Activated effector memory CD4-positive, alpha-beta T cell treated with Interleukin-2 at 50 U/mL for 16 hours (primary cell): Measurements from ENCODE around the gene DCST2.
"Not testable (repeated sequence)": the region's sequence is repeated elsewhere in the genome, so short reads cannot be mapped to it uniquely, and the experiment has no call there.

Source experiments
- DNase-seq: peaks from one replicate; pipeline ENCODE4 v3.0.0-alpha.2; 2020

The DCST2 gene

DNA sequence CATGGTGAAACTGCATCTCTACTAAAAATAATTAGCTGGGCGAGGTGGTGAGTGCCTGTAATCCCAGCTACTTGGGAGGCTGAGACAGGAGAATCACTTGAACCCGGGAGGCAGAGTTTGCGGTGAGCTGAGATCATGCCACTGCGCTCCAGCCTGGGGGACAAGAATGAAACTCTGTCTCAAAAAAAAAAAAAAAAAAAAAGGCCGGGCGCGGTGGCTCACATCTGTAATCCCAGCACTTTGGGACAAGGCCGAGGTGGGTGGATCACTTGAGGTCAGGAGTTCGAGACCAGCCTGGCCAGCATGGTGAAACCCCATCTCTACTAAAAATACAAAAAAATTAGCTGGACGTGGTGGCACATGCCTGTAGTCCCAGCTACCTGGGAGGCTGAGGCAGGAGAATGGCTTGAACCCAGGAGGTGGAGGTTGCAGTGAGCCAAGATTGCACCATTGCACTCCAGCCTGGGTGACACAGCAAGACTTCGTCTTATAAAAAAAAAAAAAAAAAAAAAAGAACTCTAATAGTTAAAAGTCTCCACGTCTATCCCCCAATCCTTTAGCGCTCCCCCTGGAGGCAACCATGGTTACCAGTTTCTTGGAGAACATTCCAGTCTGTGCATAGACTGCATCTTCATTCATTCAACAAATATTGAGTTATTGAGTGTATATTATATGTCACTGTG, 38.1 kb downstream of the DCST2 start:
- not testable (repeated sequence) for DNase-seq

DNA sequence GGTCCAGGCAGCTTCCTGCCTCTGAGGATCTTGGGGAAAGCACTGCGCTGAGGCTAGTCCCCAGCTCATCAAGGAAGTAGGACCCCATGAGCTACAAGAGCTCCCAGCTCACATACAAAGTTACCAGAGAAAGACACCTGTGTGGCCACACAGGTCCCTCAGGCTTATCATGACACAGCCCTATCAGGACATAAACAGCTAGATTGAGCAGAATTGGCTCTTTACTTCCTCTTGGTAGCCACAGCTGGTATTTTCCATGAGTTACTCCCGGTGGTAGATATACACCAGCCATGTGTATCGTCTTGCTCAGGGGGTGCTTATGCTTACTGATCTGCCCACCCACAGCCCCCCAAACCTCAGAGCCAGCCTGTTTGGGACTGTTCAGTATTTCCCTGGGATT, 39.0 kb downstream of the DCST2 start:
- DNase-seq, result no peak

DNA sequence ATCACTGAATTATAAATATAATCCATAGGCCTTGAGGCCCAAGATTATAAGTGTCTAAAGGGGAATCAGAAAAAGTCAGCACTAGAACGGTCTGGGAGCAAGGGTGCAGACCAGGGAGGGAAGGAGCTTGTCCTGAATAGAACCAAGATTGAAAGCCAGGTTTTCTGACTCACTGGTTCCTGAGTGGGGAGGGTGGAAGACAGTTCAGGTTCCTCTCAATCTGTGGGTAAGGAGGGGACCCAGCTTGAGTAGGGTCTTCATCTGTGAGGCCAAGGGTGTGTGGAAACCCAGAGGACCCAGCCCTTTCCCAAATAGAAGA, 39.4 kb downstream of the DCST2 start:
- no peak for DNase-seq

DNA sequence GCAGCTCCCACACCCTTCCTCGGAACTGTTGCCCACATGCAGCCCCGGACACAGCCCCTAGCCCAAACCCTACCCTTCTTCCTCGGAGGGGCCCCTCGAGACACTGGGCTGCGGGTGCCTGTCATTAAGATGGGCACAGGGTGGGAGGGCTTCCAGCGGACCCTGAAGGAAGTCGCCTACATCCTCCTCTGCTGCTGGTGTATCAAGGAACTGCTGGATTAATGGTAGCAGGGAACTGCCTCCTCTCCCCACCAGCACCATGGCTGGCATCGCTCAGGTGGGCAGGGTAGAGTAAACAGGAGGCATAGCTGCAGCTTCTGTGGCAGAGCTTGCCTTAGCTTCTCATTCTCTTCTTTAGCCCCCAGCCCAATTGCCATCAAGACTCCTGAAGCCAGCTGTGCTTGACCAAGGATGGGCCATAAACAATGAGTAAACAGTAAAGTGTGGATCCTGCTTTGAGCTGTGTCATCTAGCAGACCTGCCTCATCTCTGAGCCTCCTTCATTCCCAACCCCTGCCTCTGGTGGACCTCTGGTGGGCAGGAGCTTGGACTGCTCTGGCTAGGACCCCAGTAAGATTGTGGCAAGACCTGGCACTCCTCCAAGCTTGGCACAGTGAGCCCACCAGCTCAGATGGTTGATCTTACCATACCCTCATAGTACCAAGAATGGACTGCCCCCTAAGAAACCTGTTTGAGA, 39.9 kb downstream of the DCST2 start, which contains the start of gene LENEP:
Gene LENEP, plus strand, starts transcription at position 15 of the 697 bp plus-strand sequence. Its CDS starts 22 bp downstream, at position 37.
- no peak for DNase-seq

DNA sequence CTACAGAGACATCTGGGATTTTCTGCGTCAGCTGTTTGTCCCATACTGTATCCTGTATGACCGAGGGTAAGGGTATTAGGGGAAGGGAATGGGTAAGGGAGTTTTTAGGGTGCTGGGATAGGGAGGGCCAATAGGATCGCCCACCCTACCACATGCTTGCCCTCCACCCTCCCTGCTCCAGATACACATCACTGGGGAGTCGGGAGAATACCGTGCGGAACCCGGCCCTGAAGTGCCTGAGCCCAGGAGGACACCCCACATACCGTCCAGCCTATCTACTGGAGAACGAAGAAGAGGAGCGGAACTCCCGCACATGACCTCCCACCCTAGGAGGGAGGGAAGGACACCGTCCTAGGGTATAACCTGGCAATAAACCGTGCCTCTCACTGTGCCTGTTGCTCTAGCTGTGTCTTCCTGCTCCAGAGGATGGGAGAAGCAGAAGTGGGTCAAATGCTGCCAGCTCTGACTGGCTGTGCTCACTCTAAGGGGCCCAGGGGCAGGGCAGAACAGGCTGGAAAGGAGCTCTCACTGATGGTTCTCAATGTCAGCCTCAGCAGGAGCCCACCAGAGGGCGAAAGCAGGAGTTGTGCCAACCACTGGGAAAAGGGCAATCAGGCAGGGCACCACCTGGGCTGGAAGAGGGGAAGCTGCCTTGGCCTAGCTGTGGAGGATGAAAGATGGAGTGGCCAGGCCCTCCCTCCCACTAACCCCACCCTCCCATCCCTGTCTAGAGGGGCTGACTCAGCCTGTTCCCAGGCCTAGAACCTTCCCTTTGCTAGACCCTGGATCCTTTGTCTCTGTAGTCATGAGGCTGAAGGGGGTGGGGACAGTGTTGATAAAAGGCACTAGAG, 40.6 kb downstream of the DCST2 start:
- DNase-seq, result no peak

DNA sequence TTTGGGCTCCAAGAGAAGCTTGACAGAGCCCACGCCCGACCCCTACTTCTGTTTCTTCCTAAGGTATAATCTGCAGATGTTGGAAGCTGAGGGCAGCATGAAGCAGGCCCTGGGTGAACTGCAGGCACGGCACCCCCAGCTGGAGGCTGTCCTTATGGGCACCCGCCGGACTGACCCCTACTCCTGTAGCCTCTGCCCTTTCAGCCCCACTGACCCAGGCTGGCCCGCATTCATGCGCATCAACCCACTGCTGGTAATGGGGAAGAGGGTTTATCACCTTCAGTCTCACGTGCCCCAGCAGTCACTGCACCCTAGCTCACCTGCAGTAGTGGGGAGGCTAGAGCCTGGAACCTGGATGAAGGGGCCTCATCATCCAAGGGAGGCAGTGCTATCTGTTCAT, 43.3 kb downstream of the DCST2 start:
- no peak for DNase-seq

DNA sequence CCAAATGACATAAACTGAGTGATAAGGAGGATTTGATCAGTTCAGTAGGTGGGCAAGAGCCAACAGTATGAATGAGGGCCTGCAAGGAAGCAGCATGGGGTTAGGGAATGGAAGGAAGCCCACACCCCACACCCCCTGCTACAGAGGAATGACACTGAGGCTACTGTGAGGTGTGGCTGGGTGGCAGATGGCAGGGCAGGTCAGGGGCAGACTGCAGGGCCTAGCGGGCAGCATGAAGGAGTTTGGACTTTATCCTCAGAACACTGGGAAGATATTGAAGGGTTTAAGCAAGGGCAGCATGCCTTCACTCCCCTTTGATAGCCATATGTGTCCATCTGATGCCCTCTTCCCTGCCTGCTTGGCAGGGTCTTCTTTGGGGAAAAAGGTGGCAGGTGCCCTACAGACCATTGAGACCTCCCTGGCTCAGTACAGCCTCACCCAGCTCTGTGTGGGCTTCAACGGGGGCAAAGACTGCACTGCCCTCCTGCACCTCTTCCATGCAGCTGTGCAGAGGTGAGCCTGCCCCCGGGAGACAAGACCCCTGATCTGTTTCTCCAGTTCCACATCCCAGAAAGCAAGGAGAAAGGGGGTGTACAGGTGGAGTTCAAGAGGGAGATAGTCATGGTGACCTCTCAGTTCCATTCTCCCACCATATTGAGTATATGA, 44.3 kb downstream of the DCST2 start:
- no peak for DNase-seq

DNA sequence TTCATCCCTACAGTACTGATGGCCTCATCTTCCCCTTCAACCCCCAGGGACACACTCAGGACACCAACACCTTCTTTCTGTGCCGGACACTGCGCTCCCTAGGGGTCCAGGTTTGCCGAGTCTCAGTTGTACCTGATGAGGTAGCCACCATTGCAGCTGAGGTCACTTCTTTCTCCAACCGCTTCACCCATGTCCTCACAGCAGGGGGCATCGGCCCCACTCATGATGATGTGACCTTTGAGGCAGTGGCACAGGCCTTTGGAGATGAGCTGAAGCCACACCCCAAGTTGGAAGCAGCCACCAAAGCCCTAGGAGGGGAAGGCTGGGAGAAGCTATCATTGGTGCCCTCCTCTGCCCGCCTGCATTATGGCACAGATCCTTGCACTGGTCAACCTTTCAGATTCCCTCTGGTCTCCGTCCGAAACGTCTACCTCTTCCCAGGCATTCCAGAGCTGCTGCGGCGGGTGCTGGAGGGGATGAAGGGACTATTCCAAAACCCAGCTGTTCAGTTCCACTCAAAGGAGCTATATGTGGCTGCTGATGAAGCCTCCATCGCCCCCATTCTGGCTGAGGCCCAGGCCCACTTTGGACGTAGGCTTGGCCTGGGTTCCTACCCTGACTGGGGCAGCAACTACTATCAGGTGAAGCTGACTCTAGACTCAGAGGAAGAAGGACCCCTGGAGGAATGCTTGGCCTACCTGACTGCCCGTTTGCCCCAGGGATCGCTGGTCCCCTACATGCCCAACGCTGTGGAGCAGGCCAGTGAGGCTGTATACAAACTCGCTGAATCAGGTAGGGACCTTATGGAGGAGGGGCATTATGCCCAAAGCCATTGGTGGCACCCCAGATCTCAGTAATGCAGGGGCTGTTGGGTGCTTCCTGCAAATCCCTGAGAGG, 45.3 kb downstream of the DCST2 start:
- no peak for DNase-seq

DNA sequence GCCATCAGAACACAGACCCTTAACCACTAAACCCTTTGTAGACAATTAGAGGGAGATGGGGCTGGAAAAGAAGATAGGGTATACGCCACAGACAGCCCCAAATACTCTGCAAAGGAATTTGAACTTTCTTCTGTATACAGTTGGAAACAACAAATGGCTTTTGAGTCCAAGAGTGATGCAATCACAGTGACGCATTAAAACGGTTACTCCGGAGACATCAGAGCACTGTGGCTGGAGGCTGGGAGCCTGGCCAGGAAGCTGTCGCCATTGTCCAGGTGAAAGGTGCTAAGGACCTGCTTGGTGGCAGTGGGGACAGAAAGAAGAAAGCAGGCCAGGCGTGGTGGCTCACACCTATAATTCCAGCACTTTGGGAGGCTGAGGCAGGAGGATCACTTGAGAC, 46.3 kb downstream of the DCST2 start:
- DNase-seq, result no peak

DNA sequence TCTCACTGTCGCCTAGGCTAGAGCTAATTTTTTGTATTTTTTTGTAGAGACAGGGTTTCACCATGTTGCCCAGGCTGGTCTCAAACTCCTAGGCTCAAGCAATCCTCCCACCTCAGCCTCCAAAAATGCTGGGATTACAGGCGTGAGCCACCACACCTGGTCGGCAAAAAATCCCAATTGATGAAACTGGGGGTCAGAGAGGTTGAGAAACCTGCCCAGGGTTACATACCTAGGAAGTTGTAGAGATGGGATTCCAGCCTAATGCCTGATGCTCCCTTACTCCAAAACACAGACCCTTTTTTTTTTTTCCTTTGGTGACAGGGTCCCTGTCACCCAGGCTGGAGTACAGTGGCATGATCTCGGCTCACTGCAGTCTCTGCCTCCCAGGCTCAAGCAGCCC, 46.8 kb downstream of the DCST2 start:
- not testable (repeated sequence) for DNase-seq

DNA sequence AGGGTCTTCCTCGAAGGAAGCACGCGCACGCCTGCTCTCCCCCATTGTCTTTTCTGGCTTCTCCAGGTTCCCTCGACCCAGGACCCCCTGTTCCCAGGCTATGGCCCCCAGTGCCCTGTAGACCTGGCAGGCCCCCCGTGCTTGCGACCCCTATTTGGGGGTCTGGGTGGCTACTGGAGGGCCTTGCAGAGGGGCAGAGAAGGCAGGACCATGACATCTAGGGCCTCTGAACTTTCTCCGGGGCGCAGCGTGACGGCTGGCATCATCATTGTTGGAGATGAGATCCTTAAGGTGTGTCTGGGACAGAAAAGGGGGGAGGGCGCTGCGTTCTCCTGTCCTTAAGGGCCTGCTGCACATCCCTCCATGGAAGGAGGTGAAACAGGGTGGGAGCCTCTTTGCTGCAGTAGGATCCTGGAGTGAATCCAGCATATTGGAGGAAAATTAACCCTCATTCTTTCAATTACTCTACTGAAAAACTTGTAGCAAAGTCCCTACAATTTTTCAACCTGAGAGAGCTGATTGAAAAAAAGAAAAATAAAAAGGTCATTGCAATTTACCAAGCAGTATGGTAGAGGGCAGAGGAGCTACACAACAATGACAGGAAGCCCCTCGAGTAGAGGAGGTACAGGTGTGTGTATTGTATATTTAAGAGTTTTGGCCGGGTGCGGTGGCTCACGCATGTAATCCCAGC, 49.7 kb downstream of the DCST2 start:
- DNase-seq, result no peak

DNA sequence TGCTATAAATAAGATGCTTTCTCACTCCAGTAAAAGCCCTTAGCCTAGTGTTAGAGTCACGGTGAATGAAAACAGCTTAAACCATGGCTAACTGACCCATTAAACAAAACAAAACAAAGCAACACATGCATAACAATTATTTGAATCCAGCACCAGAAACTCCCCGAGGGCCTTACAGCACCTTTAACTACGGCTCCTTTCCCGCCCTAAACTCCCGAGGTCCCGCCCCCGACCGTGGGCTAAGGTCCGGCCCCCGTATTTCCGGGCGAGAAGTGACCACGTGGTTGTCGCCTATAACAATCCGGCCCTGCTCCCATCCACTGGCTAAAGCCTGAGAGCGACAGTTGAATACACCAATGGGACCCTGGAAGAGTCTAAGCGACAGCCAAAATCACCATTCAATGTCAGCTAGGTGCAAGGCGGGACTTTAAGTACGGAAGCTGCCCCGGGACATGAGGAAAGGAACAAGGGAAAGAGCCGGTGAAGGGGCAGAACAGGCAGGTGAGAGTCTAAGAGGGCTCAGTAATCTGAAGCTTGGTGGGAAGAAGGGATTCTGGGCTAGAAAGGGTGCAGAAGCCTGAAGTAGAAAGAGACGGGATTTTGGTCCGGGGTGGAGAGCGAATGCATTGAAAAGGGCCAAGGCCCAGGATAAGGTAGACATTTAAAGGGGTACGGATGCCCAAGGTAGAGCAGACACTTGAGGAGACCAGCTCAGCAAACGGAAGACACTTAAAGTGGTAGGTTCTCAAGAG, 50.5 kb downstream of the DCST2 start, which contains the start of gene FLAD1:
Gene FLAD1, plus strand, starts transcription at position 448 of the 752 bp plus-strand sequence. CDS start 351 bp downstream, outside the sequence.
- peak; percentile 91 for DNase-seq

DNA sequence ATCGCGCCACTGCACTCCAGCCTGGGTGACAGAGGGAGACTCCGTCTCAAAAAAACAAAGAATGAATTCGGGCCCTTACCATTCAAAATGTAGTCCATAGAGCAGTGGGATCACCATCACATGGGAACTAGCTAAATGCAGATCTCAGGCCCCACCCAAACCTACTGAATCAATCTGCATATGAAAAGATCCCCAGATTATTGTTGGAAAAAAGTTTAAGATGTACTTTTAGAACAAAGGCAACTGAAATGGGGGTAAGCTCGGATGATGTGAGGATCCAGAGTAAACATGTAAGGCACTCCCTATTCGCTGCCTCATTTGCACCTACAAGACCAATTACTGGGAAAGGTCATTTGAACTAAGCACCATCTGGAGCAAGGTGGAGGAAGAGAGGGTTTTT, 51.2 kb downstream of the DCST2 start:
- no peak for DNase-seq

DNA sequence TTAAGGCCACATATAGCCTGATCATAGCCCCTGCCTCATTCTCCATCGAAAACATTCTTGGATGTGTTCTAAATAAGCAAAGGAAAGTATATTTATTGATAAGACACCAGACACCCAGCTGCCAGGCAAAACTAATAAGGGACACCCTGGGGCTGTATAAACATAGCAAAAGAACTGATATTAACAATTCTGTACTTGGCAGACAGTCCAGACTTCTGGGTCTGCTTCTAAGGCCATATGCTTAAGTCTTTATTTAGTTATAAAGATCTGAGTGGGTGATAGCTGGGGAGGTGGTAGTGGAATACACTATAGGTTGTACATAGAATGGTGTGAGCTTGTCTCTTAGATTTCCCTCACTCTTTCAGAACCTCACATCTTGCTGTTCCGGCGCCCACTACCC, 55.2 kb downstream of the DCST2 start:
- no peak for DNase-seq

DNA sequence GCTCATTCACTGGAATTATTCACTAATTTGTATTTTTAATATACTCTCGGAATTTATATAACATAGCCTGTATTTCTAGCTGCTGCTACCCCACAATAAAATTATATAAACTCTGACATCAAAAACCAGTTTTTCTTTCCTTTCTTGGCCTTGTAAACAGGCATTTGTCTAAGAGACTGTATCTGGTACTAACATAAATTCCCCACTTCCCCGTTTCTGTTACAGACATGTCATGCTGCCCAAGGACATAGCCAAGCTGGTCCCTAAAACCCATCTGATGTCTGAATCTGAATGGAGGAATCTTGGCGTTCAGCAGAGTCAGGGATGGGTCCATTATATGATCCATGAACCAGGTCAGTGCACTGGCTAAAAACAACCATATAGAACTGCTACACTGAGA, 55.8 kb downstream of the DCST2 start:
- not testable (repeated sequence) for DNase-seq

DNA sequence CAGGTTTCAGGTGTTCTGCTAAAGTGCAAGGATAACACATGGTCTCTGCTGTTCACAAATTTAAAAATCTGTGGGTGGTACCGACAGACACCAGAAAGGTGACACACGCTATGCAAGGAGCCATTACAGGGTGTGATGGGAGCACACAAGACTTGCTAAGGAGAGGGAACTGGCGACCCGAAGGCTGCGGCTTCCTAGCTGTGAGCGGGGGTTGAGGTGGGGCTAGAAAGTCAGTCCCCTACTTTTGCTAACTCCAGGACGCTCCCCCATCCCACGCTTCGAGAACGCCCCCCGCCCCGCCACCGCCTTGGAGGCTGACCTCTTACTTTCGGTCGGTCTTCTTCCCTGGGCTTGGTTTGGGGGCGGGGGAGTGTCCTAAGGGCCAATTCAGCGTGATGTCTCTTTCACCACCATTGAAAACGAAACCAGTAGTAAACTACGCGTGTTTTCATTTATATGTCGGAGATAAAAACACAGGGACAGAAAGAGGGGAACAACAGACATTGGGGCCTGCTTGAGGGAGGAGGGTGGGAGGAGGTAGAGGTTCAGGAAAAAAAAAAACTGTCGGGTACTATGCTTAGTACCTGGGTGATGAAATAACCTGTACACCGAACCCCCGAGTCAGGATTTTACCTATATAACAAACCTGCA, 58.0 kb downstream of the DCST2 start:
- DNase-seq, result peak; percentile 39

DNA sequence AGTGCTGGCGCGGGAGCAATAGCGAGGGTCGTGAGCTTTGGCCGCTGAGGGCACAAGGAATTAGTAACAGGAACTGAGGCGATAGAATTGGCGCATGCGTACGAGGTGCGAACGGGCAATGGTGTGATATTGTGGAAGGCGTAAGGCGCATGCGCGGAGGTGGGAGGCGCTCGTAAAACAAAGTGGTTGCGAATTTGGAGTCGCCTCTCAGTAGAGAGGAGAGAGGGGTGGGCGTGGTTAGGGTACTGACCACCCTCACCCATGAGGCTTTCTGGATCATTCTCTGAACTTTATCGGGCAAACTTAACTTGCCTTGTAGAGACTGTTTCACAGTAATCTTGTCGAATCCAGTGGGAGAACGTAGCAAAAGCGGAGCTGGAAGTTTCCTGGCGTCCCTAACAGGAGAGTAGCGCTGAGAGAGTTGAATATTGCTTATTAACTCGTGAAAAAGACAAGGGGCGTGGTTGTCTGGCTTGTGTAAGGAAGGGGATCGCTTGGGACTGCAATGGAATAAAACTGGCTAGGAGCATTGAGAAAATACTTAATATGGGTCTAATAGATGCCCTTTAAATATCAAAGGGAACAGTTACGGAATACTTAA, 58.7 kb downstream of the DCST2 start:
- DNase-seq, result peak; percentile 90

DNA sequence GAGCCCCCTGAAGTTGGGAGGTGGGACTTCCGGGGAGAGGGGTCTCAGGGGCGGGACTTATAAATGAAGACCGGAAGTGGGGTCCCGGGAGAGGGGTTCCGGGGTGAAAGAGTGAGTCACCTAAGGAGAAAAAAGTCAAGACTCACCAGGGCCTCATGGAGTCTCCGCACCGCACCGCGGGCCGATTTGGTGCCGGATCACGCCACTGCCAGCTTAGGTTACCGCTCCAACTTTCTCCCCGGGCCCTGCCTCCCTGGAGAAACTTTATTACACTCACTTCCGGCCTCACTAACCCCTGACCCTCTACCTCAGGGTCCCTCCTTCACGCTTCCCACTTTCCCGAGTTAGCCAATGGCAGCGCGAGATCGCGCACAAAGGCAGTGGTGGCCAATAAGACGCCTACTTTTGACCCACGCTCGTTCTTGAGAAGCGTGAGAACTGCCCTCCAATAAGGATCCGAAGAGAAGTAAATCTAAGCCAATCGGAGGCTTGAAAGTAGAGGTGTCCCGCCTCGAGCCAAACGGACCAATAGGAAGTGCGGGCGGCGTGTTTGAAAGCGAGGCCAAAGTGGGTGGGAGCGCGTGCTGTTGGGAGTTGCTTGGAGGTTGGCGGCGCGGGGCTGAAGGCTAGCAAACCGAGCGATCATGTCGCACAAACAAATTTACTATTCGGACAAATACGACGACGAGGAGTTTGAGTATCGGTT, 59.3 kb downstream of the DCST2 start, which contains the start of gene CKS1B:
Gene CKS1B, plus strand, starts transcription at position 580 of the 706 bp plus-strand sequence. Its CDS starts 65 bp downstream, at position 645.
- DNase-seq, result peak; percentile 96
